Heart right ventricle (tissue), 16 donors: ENCODE measurements around the gene PATJ. TPM values are rescaled to one million over a fixed set of nuclear protein-coding genes. Genes with fewer than 3 reads are reported as not detected.

Source experiments
- ATAC-seq, 8 donors: fragments of 200-7000 bp; cut with Tn5 transposase; one replicate each; pipeline ENCODE4 v1.9.1; 2020; ENCODE audit warnings: mild to moderate bottlenecking in 8 of 8, moderate library complexity in 8 of 8, moderate number of reproducible peaks in 1 of 8
- DNase-seq, 2 donors: peaks; one replicate each; pipeline ENCODE4 v3.0.0-alpha.2; 2020
- H3K27ac ChIP-seq, 10 donors: fragments of 200-600 bp; sonication (generic) in 2 of 10; one replicate each; pipeline versions ENCODE4 v1.5.0 to v1.8.0; 2020 to 2022; ENCODE audit warnings: mild to moderate bottlenecking in 3 of 10
- H3K27me3 ChIP-seq, 7 donors: fragments of 200-600 bp; one replicate each; pipeline ENCODE4 v1.8.0; 2021 to 2022; ENCODE audit warnings: mild to moderate bottlenecking in 2 of 7
- H3K36me3 ChIP-seq, 9 donors: fragments of 200-600 bp; sonication (generic) in 1 of 9; one replicate each; pipeline versions ENCODE4 v1.5.0 to v1.8.0; 2020 to 2022; ENCODE audit warnings: mild to moderate bottlenecking in 2 of 9
- H3K4me1 ChIP-seq, 9 donors: fragments of 200-600 bp; sonication (generic) in 1 of 9; one replicate each; pipeline versions ENCODE4 v1.5.0 to v1.8.0; 2020 to 2022; ENCODE audit warnings: mild to moderate bottlenecking in 4 of 9
- H3K4me3 ChIP-seq, 10 donors: fragments of 200-600 bp; sonication (generic) in 2 of 10; one replicate each; pipeline versions ENCODE4 v1.5.0 to v1.8.0; 2020 to 2022; ENCODE audit warnings: mild to moderate bottlenecking in 7 of 10, moderate library complexity in 2 of 10
- H3K9me3 ChIP-seq, 11 donors: fragments of 200-600 bp in 10 of 11; sonication (generic) in 2 of 11; one replicate each; pipeline versions ENCODE4 v1.5.0 to v1.8.0; 2013 to 2022; ENCODE audit warnings: mild to moderate bottlenecking in 2 of 11, control low read depth in 1 of 11, moderate library complexity in 1 of 11
- WGBS, 2 donors: extraction: QIAGEN DNeasy Blood & Tissue Kit; methylation state at CpG; one replicate each; pipeline ENCODE4 v1.1.7; 2013; ENCODE audit warnings: inconsistent platforms in 1 of 2; 5-methylcytosine and 5-hydroxymethylcytosine counted together
- intact Hi-C, 10 donors: fragments of 100-400 bp; cut with DNase I; formaldehyde crosslinking; loops; one replicate each; pipeline versions ENCODE4 v1.11.1 to v1.14.2; 2022
- polyA plus RNA-seq, 2 donors: library from polyadenylated mRNA; stranded (reverse); fragments of 200-250 nt; gene quantifications; one replicate each; pipeline ENCODE4 v1.2.3, GENCODE V29; 2013
- total RNA-seq, 10 donors: library from RNA; stranded (reverse); fragmentation: NEBNext Ultra II Directional in 3 of 10; extraction: Animal tissue kit (Norgen Biotek cat#: 25700) in 3 of 10; gene quantifications; one replicate each; pipeline versions ENCODE4 v1.2.1 to v1.2.4, GENCODE V29; 2021 to 2023
- TF ChIP-seq, protein P1 (sequence below), 9 donors: fragments of 200-600 bp; sonication (generic) in 2 of 9; IDR thresholded peaks; one replicate each; pipeline versions ENCODE4 v1.5.0 to v1.8.0; 2021 to 2022; ENCODE audit warnings: antibody characterized with exemption in 9 of 9, mild to moderate bottlenecking in 5 of 9, moderate library complexity in 1 of 9
- donor health status: Arrhythmogenic right ventricular cardiomyopathy.
- donor health status: ischemic (EF 13 %, LVEDD 7.1; RV severe dilation, severe dysfunction).
- donor health status: healthy with polysubstance abuse.
- donor health status: DM: no; HTN: yes; CAD: no.
- donor health status: DM: no; HTN: no; CAD: no.
- donor health status: ischemic (EF 25% LVEDD 6.9; RV normal size, moderate dysfunction).
- donor health status: ischemic (EF 25% LVEDD 5.7; RV mildly dilated, moderate dysfunction).
- donor health status: healthy.
- donor health status: DM: yes; HTN: yes; CAD: no.
- donor health status: Ischemic cardiomyopathy.
- donor health status: ischemic (EF 35%, LVEDD 5.7; RV mildly dilated, moderate dysfunction).
- donor health status: nonischemic (EF 11% LVEDD 7.7; RV severe dilation, severe dysfunction).
- donor health status: DM: yes; HTN: yes; CAD: no.
- donor health status: PGD.
- donor health status: ischemic (EF 29% LVEDD 5.4; RV normal size, mild dysfunction).
- donor health status: nonischemic (EF 23%, LVEDD 6.1; RV moderate dilation, normal function).

Gene PATJ
- total and polyA plus RNA-seq, 12 donors = 3.7 to 213 (median 119) TPM

DNA sequence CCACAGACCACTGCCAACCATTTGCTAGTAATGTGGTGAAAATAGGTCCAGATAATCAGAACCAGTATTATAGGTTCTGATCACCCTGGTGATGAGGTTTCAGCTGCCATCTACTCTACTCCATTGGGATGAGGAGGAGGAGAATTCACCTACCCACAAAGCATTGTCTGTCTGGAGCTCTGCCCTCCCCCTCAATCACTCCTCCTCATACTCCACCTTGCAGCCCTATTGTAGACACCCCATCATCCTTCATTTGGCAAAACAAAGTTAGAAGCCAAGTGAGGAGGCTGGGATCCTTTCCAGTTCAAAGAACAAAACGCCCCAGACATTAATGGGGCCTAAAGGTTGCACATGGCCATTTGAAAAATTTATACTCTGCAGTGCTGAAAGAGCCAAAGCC is 295.0 kb downstream of the PATJ start:
- WGBS, 2 donors = 35 to 46% methylated on average over 1 of the region's 1 CpG
- no peaks in the 10 kb centered on the region for H3K36me3 ChIP-seq
- no peak for DNase-seq

DNA sequence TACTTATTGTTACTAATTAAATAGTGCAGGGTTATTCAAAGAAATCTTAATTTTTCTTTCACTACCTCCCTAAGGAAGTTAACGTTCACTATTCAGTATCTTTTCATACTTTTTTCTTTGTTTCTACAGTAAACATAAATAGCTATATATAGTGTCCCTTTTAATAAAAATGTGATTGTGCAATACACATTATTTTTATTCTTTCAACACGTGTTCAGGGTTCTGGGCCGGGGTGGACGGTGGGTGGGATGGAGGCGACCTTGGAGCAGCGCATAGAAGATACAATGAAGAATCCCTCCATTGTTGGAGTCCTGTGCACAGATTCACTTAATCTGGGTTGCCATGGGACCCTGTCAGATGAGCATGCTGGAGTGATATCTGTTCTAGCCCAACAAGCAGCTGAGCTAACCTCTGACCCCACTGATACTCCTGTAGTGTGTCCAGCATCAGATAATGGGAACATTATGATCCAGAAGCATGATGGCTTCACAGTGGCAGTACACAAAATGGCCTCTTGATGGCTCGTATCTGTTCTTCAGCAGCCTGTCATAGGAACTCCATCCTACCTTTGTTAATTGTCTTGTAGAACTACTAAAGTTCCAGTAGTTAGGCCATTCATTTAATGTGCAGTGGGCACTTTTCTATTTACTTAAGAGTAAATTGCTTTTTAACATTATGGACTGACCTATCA is 296.5 kb downstream of the PATJ start:
- WGBS, 2 donors = 83% methylated on average over 7 of the region's 7 CpGs
- ATAC-seq (no peak), DNase-seq (no peak)
- TF ChIP-seq, protein P1, sequence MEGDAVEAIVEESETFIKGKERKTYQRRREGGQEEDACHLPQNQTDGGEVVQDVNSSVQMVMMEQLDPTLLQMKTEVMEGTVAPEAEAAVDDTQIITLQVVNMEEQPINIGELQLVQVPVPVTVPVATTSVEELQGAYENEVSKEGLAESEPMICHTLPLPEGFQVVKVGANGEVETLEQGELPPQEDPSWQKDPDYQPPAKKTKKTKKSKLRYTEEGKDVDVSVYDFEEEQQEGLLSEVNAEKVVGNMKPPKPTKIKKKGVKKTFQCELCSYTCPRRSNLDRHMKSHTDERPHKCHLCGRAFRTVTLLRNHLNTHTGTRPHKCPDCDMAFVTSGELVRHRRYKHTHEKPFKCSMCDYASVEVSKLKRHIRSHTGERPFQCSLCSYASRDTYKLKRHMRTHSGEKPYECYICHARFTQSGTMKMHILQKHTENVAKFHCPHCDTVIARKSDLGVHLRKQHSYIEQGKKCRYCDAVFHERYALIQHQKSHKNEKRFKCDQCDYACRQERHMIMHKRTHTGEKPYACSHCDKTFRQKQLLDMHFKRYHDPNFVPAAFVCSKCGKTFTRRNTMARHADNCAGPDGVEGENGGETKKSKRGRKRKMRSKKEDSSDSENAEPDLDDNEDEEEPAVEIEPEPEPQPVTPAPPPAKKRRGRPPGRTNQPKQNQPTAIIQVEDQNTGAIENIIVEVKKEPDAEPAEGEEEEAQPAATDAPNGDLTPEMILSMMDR (IDR thresholded peaks at IDR 0.05) = no peak
- Histone ChIP-seq H3K9me3 (no peaks in the 10 kb centered on the region), H3K27me3 (no peaks in the 10 kb centered on the region), H3K4me3 (no peak overlapping the region), H3K4me1 (peaks cover 0 to 11% (median 3%) of the 10 kb centered on the region in 9 donors), H3K27ac (no peak overlapping the region), H3K36me3 (no peaks in the 10 kb centered on the region)
- intact Hi-C loops = no loop called here

More for the DNA sequence above, 295.0 kb downstream of the PATJ start:
- Histone ChIP-seq H3K4me1 (peaks cover 0 to 23% (median 0%) of the 10 kb centered on the region in 9 donors), H3K27ac (no peak overlapping the region), H3K4me3 (no peak overlapping the region), H3K27me3 (no peaks in the 10 kb centered on the region), H3K9me3 (no peaks in the 10 kb centered on the region)
- ATAC-seq = no peak
- intact Hi-C loops = no loop called here
- TF ChIP-seq, protein P1 (IDR thresholded peaks at IDR 0.05) = no peak

DNA sequence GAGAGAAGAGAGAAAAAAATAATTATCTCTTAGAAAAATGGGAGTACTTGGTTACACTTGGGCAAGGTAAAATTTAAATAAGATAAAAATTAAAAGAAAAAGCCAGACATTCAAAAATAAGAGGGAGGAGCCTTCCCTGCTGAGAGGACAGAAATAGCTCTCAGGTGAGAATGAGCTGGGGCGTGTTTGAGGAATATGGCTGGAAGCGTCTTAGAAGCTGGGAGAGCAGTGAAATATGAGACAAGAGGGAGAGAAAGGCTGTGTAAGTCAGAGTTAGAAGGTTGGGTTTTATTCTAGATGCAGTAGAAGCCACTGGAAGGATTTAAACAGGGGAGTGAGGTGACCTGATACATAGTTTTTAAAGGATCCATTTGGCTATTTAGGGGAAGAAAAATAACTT is 298.2 kb downstream of the PATJ start:
- Histone ChIP-seq H3K9me3 (no peaks in the 10 kb centered on the region), H3K4me3 (no peak overlapping the region), H3K36me3 (no peaks in the 10 kb centered on the region), H3K27me3 (no peaks in the 10 kb centered on the region), H3K27ac (no peak overlapping the region), H3K4me1 (peaks cover 0 to 9% (median 5%) of the 10 kb centered on the region in 9 donors)
- WGBS, 2 donors = 46 to 66% methylated on average over 2 of the region's 2 CpGs
- DNase-seq (no peak), ATAC-seq (no peak)
- TF ChIP-seq, protein P1 (IDR thresholded peaks at IDR 0.05) = no peak
- intact Hi-C loops = no loop called here

DNA sequence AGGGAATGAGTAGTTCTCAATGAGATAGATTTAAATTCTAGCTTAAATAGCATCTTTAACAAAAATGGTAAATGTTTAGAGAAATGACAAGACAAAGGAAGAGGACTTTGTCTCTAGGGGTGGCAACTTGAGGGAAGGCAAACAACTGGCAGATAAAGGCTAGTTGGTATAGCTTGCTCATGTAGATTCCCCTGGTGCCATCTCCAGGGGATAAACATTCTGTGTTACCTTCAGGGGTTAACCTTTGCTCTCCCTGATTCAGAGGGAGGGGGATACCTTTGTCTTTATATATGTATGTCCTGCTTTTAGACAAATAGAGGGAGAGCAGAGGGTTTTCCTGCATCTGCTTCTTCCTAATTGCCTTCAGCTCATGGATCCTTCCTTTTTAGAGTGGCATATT is 298.7 kb downstream of the PATJ start:
- TF ChIP-seq, protein P1 (IDR thresholded peaks at IDR 0.05) = no peak
- no peak for DNase-seq
- Histone ChIP-seq H3K9me3 (no peaks in the 10 kb centered on the region), H3K4me3 (no peak overlapping the region), H3K27ac (no peak overlapping the region), H3K4me1 (peaks cover 0 to 13% (median 10%) of the 10 kb centered on the region in 9 donors), H3K27me3 (no peaks in the 10 kb centered on the region), H3K36me3 (no peaks in the 10 kb centered on the region)
- intact Hi-C loops = no loop called here
- ATAC-seq = no peak
